Lung (tissue), 12 donors: ENCODE data around the gene KRTAP10-4. TPM values are rescaled to one million over a fixed set of nuclear protein-coding genes. Genes with fewer than 3 reads are reported as not detected.

Experiments
- ATAC-seq: fragments of 200-7000 bp; cut with Tn5 transposase; one replicate; pipeline ENCODE4 v1.9.1; 2020; ENCODE audit warnings: moderate number of reproducible peaks; ENCODE audit not compliant: insufficient read depth, low FRiP score
- DNase-seq, 3 donors: peaks; one replicate each; pipeline ENCODE4 v3.0.0-alpha.2; 2013 to 2017
- H3K27ac ChIP-seq, 2 donors: one replicate each; pipeline ENCODE4 v1.5.1; 2013; ENCODE audit warnings: mild to moderate bottlenecking in 2 of 2, moderate library complexity in 2 of 2, control low read depth in 1 of 2, inconsistent platforms in 1 of 2, low read depth in 1 of 2, low read length in 1 of 2
- H3K27me3 ChIP-seq, 3 donors: one replicate each; pipeline ENCODE4 v1.5.1; 2013; ENCODE audit warnings: low read length in 2 of 3; ENCODE audit not compliant: control insufficient read depth in 3 of 3, insufficient read depth in 3 of 3
- H3K36me3 ChIP-seq, 4 donors: one replicate each; pipeline ENCODE4 v1.5.1; 2013; ENCODE audit warnings: low read length in 4 of 4, mild to moderate bottlenecking in 1 of 4, moderate library complexity in 1 of 4; ENCODE audit not compliant: control insufficient read depth in 4 of 4, insufficient read depth in 4 of 4
- H3K4me1 ChIP-seq, 5 donors: one replicate each; pipeline ENCODE4 v1.5.1; 2013; ENCODE audit warnings: low read length in 5 of 5, mild to moderate bottlenecking in 2 of 5, moderate library complexity in 1 of 5; ENCODE audit not compliant: control insufficient read depth in 5 of 5, insufficient read depth in 5 of 5
- H3K4me3 ChIP-seq: one replicate; pipeline ENCODE4 v1.5.1; 2013; ENCODE audit warnings: mild to moderate bottlenecking, control low read depth, moderate library complexity
- H3K9ac ChIP-seq, 2 donors: one replicate each; pipeline ENCODE4 v1.5.1; 2013; ENCODE audit warnings: low read length in 2 of 2, control low read depth in 1 of 2; ENCODE audit not compliant: insufficient read depth in 1 of 2
- H3K9me3 ChIP-seq, 4 donors: one replicate each; pipeline ENCODE4 v1.5.1; 2013; ENCODE audit warnings: low read length in 3 of 4, mild to moderate bottlenecking in 1 of 4, moderate library complexity in 1 of 4; ENCODE audit not compliant: control insufficient read depth in 4 of 4, insufficient read depth in 3 of 4
- CTCF ChIP-seq: IDR thresholded peaks from 2 replicates; pipeline ENCODE4 v1.5.1; 2012; ENCODE audit warnings: mild to moderate bottlenecking; ENCODE audit errors: control extremely low read depth, extremely low read depth
- WGBS, 2 donors: extraction: QIAGEN DNeasy Blood & Tissue Kit; methylation state at CpG; one replicate each; pipeline ENCODE4 v1.1.7; 2013; 5-methylcytosine and 5-hydroxymethylcytosine counted together
- polyA plus RNA-seq, 2 donors: library from polyadenylated mRNA; stranded (reverse); fragments of 200-250 nt; gene quantifications; one replicate each; pipeline ENCODE4 v1.2.1, GENCODE V29; 2013
- total RNA-seq, 2 donors: library from RNA; depleted of rRNA in 1 of 2; stranded (reverse); fragments of >200 nt in 1 of 2; gene quantifications; one replicate each; pipeline ENCODE4 v1.2.1, GENCODE V29; 2014 to 2021
- donor health status: control.
- donor health status: control.
- donor health status: Bipolar disorder and iron deficiency.
- donor health status: healthy.
- donor health status: DM: yes; HTN: yes; CAD: no.

The KRTAP10-4 gene
- total and polyA plus RNA-seq, 4 donors, result not detected

DNA sequence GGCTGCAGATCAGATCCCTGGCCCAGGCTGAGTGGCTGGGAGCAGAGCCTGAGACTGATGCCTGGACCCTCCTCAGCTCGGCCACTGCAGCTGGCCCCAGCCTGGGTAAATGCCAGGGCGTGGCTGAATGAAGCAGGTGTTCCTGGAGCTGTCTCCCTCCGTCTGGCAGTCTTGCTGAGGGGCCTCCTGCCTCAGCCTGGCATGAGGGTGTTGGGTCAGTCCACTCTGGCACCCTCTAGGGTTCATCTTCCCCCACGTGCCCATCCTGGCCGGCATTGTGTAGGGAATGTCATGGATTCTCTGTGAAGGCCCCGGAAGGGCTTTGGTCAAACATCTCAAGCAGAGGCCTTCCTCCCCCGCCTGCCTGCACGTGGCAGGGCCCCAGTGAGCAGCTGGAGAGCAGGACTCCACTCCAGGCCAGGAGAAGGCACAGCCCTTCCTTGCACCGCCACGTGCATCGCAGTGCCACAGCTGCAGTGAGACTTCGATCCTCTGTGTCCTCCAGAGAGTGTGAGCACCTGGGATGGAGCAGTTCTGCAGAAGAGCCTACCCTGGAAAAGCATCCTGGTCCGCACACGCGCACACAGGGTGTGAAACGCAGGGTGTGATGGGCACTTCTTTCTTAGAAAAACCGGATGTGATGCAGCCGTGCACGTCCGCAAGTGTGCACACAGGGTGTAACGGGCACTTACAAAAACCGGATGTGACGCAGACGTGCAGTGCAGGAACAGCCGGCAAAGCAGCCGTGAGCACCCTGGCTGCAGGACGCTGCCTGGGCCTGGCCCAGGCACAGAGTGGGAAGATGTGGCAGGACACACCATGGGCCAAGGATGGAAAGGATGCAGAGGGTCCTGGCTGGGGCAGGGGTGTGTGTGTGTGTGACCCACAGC is 4.6 kb upstream of the KRTAP10-4 start:
- H3K9me3 ChIP-seq, result peaks cover 0 to 14% (median 2%) of the 10 kb centered on the region in 4 donors
- no peaks in the 10 kb centered on the region for H3K4me1 ChIP-seq
- H3K4me3 ChIP-seq, result no peak overlapping the region
- no peak overlapping the region for H3K9ac ChIP-seq
- TF ChIP-seq CTCF, result no peak
- 74 to 78% methylated on average over 27 of the region's 27 CpGs for WGBS, 2 donors
- ATAC-seq (no peak), DNase-seq (no peak)
- peaks cover 0 to 2% (median 0%) of the 10 kb centered on the region in 3 donors for H3K27me3 ChIP-seq
- H3K36me3 ChIP-seq, result no peaks in the 10 kb centered on the region
- H3K27ac ChIP-seq, result no peak overlapping the region

DNA sequence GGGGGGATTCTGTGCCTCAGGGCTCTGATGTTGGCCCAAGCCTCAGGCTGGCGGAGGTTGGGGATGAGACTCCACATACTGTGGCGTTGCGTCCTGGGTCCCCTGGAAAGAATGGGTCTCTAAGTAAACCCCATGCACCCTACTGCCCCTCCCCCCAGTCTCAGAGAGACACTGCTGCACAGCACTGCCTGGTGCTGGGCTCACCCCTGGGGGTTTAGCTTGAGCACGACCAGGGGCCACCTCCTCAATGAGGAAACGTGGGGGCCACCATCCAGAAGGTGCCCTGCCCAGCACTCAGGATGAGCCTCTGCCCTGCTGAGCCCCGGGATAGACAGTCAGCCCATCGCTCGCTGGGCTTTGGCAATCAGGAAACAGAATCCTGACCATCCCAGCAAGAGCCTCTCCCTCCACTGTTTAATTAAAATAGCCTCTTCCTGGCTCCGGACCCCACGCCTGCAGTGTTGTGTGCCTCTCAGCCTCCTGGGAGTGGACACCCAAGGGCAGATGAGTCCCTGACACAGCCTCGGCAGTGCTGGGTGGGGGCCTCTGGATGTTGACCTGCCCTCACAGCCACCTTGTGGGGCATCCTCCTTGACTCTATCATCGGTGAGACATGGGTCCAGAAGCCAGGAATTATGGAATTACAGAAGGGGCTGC is 3.5 kb upstream of the KRTAP10-4 start:
- ATAC-seq (no peak), DNase-seq (no peak)
- Histone ChIP-seq H3K4me3 (no peak overlapping the region), H3K36me3 (no peaks in the 10 kb centered on the region), H3K27ac (no peak overlapping the region), H3K9me3 (peaks cover 0 to 14% (median 2%) of the 10 kb centered on the region in 4 donors), H3K27me3 (peaks cover 0 to 2% (median 0%) of the 10 kb centered on the region in 3 donors), H3K9ac (no peak overlapping the region), H3K4me1 (no peaks in the 10 kb centered on the region)
- TF ChIP-seq CTCF, result no peak
- 84 to 87% methylated on average over 12 of the region's 12 CpGs for WGBS, 2 donors

- no peak for TF ChIP-seq CTCF
- Histone ChIP-seq H3K4me1 (no peaks in the 10 kb centered on the region), H3K36me3 (no peaks in the 10 kb centered on the region), H3K4me3 (no peak overlapping the region), H3K9ac (no peak overlapping the region), H3K27me3 (peaks cover 0 to 2% (median 0%) of the 10 kb centered on the region in 3 donors), H3K27ac (no peak overlapping the region), H3K9me3 (peaks cover 0 to 19% (median 2%) of the 10 kb centered on the region in 4 donors)
- 80% methylated on average over 4 of the region's 4 CpGs for WGBS, 2 donors
- ATAC-seq, result no peak
- DNase-seq, result no peak
These were observed 2.2 kb upstream of the KRTAP10-4 start for GRCh38 chr21:44571296-44571695.
